HCT116 (cell line): ENCODE results near the gene ACSS2. TPM values are rescaled to one million over a fixed set of nuclear protein-coding genes. Genes with fewer than 3 reads are reported as not detected.

Experiments
- ATAC-seq: fragments of 200-7000 bp; cut with Tn5 transposase; 2 replicates; pipeline ENCODE4 v1.9.1; 2020; ENCODE audit warnings: mild to moderate bottlenecking, moderate library complexity
- BruUV-seq: library from RNA; stranded (reverse); fragments of 400-500 nt; replicated peaks from 2 replicates; lab custom pipeline; 2021; lab: Mats Ljungman, UMichigan
- CTCF ChIA-PET: fragments of 300-600 bp; sonication (Branson Sonifier 250); formaldehyde crosslinking; loops from one replicate; lab custom pipeline; 2021; ENCODE audit warnings: antibody characterized with exemption; lab: Charles Lee
- POLR2A ChIA-PET: fragments of 300-600, 350-600 bp; sonication (Branson Sonifier 250); formaldehyde crosslinking; loops from one replicate; lab custom pipeline; 2021; ENCODE audit warnings: antibody characterized with exemption; lab: Charles Lee
- RAD21 ChIA-PET, 2 experiments: fragments of 300-600 bp; sonication (Branson Sonifier 250); formaldehyde crosslinking; loops; one replicate each; lab custom pipeline; 2023; ENCODE audit warnings: low total read pairs in 2 of 2; ENCODE audit not compliant: uncharacterized antibody in 2 of 2, unreplicated experiment in 2 of 2, low non-redundant PET in 1 of 2; lab: Charles Lee
- DNase-seq: peaks from one replicate; pipeline ENCODE4 v3.0.0-alpha.2; 2010; ENCODE audit warnings: low read depth, low spot score
- H2AFZ ChIP-seq: fragments of 200-600 bp; shearing (Covaris generic), sonication (generic); 2 replicates; pipeline ENCODE4 v1.6.1; 2017; ENCODE audit warnings: low read depth, mixed run types, mixed read lengths, antibody characterized with exemption, low read length; ENCODE audit not compliant: poor library complexity, severe bottlenecking
- H3K27ac ChIP-seq: 2 replicates; pipeline ENCODE4 v1.5.1; 2012; ENCODE audit warnings: low read depth, low read length
- H3K27me3 ChIP-seq: fragments of 200-600 bp; sonication (generic); 2 replicates; pipeline ENCODE4 v1.6.1; 2016; ENCODE audit warnings: mixed run types, low read length, mixed read lengths; ENCODE audit not compliant: insufficient read depth
- H3K36me3 ChIP-seq, 2 experiments: fragments of 200-500 bp in 1 of 2; fragments of 200-600 bp in 1 of 2; sonication (Bioruptor generic) in 1 of 2; sonication (generic) in 1 of 2; 2 replicates each; pipeline versions ENCODE4 v1.5.1 to v1.6.1; 2014 to 2016; ENCODE audit warnings: low read length in 2 of 2, inconsistent platforms in 1 of 2, mixed read lengths in 1 of 2, mixed run types in 1 of 2; ENCODE audit not compliant: insufficient read depth in 2 of 2, control insufficient read depth in 1 of 2
- H3K4me1 ChIP-seq, 2 experiments: fragments of 200-600 bp in 1 of 2; sonication (generic) in 1 of 2; 2 replicates each; pipeline versions ENCODE4 v1.5.1 to v1.6.1; 2012 to 2017; ENCODE audit warnings: low read length in 2 of 2, inconsistent platforms in 1 of 2, mild to moderate bottlenecking in 1 of 2, mixed read lengths in 1 of 2, mixed run types in 1 of 2, moderate library complexity in 1 of 2; ENCODE audit not compliant: insufficient read depth in 2 of 2, control insufficient read depth in 1 of 2
- H3K4me2 ChIP-seq: fragments of 200-600 bp; sonication (generic); 2 replicates; pipeline ENCODE4 v1.6.1; 2017; ENCODE audit warnings: mixed run types, low read length, mixed read lengths
- H3K4me3 ChIP-seq, 2 experiments: fragments of 200-600 bp in 1 of 2; sonication (generic) in 1 of 2; replicated peaks in 1 of 2; 2 replicates each; pipeline ENCODE4 v1.5.1; 2011 to 2016; ENCODE audit warnings: low read length in 2 of 2, control low read depth in 1 of 2, low read depth in 1 of 2, mild to moderate bottlenecking in 1 of 2, mixed read lengths in 1 of 2, mixed run types in 1 of 2
- H3K79me2 ChIP-seq: fragments of 200-600 bp; sonication (generic); 2 replicates; pipeline ENCODE4 v1.6.1; 2017; ENCODE audit warnings: mild to moderate bottlenecking, mixed run types, low read length, moderate library complexity, mixed read lengths; ENCODE audit not compliant: insufficient read depth
- H3K9ac ChIP-seq: fragments of 200-600 bp; sonication (generic); 2 replicates; pipeline ENCODE4 v1.6.1; 2016; ENCODE audit warnings: low read length, mixed read lengths
- H3K9me2 ChIP-seq: fragments of 200-600 bp; sonication (generic), shearing (Covaris generic); 2 replicates; pipeline ENCODE4 v1.6.1; 2017; ENCODE audit warnings: mixed run types, mild to moderate bottlenecking, moderate library complexity; ENCODE audit not compliant: insufficient read depth
- H3K9me3 ChIP-seq, 2 experiments: fragments of 200-500 bp in 1 of 2; fragments of 200-600 bp in 1 of 2; sonication (Bioruptor generic) in 1 of 2; sonication (generic) in 1 of 2; 2 replicates each; pipeline ENCODE4 v1.6.1; 2014 to 2017; ENCODE audit warnings: low read length in 2 of 2, mixed read lengths in 2 of 2, inconsistent platforms in 1 of 2, low read depth in 1 of 2, mild to moderate bottlenecking in 1 of 2, mixed run types in 1 of 2, moderate library complexity in 1 of 2; ENCODE audit not compliant: control insufficient read depth in 1 of 2, insufficient read depth in 1 of 2
- H4K20me1 ChIP-seq: fragments of 200-600 bp; sonication (generic), shearing (Covaris generic); 2 replicates; pipeline ENCODE4 v1.6.1; 2017; ENCODE audit warnings: mixed run types, mild to moderate bottlenecking, moderate library complexity; ENCODE audit not compliant: insufficient read depth
- CTCF ChIP-seq, 3 experiments: fragments of 200-600 bp in 1 of 3; sonication (generic) in 1 of 3; IDR thresholded peaks in 2 of 3; conservative IDR thresholded peaks in 1 of 3; 2 replicates each; pipeline ENCODE4 v1.5.1; 2012 to 2017; ENCODE audit warnings: low read depth in 2 of 3, low read length in 2 of 3, antibody characterized with exemption in 1 of 3, borderline replicate concordance in 1 of 3, control low read depth in 1 of 3, mild to moderate bottlenecking in 1 of 3, mixed read lengths in 1 of 3, mixed run types in 1 of 3, moderate library complexity in 1 of 3; ENCODE audit not compliant: insufficient read depth in 1 of 3
- RAD21 ChIP-seq: IDR thresholded peaks from 2 replicates; pipeline ENCODE4 v1.6.1; 2012; ENCODE audit warnings: low read depth, mild to moderate bottlenecking
- TCF7L2 ChIP-seq: IDR thresholded peaks from 2 replicates; pipeline ENCODE4 v1.7.0; 2011; ENCODE audit warnings: borderline replicate concordance, inconsistent platforms; ENCODE audit not compliant: insufficient read depth, insufficient read length; ENCODE audit errors: extremely low read depth
- intact Hi-C: fragments of 100-400 bp; cut with micrococcal nuclease; formaldehyde crosslinking; loops from 2 replicates; pipeline ENCODE4 v1.10.0; 2022
- total RNA-seq: library from RNA; stranded (reverse); gene quantifications from one replicate; pipeline ENCODE4 v1.2.1, GENCODE V29; 2021; ENCODE audit not compliant: unreplicated experiment

ACSS2 gene
- total RNA-seq, 1 experiment from 2014 or later, result 71.7 TPM

GRCh38 chr20:34874094-34874654 lies 2.2 kb upstream of the ACSS2 start:
- Histone ChIP-seq H3K9me2 (no peaks in the 10 kb centered on the region), H3K36me3 (no peaks in the 10 kb centered on the region), H2AFZ (peak overlapping the region; percentile 28), H3K27ac (no peak overlapping the region; the same call in 1 of the 2 replicates), H4K20me1 (no peaks in the 10 kb centered on the region), H3K4me2 (0 out of 2 replicates have a peak overlapping the region, but pooled peaks have one; percentile 7), H3K27me3 (no peaks in the 10 kb centered on the region), H3K9me3 (no peaks in the 10 kb centered on the region)
- ChIA-PET POLR2A (interaction anchor here (0.8 to 0.9 kb wide), 2 partner anchors 79 to 125 kb away, joined by 3 read pairs; no protein-coding TSS in a partner anchor), RAD21 (interaction anchor here (0.6 to 1.5 kb wide), 7 partner anchors 17 to 128 kb away, joined by 3 to 11 read pairs (median 5); partner anchors contain the start of genes GSS (in 2 of the 2) and MYH7B (in 2 of the 2)), CTCF (interaction anchor here (0.8 to 3.4 kb wide), 18 partner anchors 17 to 403 kb away, joined by 3 to 26 read pairs (median 3); partner anchors contain the start of genes EDEM2, GSS, MYH7B and TRPC4AP)
- intact Hi-C loops, result loop anchor here (1.0 to 10.0 kb wide), 3 partner anchors 86 to 391 kb away; no protein-coding TSS in a partner anchor
- peak; percentile 41 for ATAC-seq
- DNase-seq, result peak; percentile 79
- TF ChIP-seq RAD21, result peak; percentile 98
- peak; percentile 89 to 95 (median 92) for TF ChIP-seq CTCF (IDR thresholded peaks at IDR 0.05 in 2 of 3, conservative IDR thresholded peaks at IDR 0.05 in 1 of 3; ENCODE audit: borderline replicate concordance in 1 of 3, insufficient read depth in 1 of 3, low read depth in 2 of 3, low read length in 2 of 3)
- TF ChIP-seq TCF7L2, result no peak
- TF ChIP-seq, all 23 proteins: peak for 2
- Histone ChIP-seq H3K9ac (no peak overlapping the region), H3K4me1 (peaks cover 23 to 46% of the 10 kb centered on the region in 2 experiments), H3K4me3 (no peak overlapping the region), H3K79me2 (no peaks in the 10 kb centered on the region; the same call in 1 of the 2 replicates)
- no TSS peak for BruUV-seq
